HEK293T (cell line): ENCODE measurements around the gene SCGB3A2.

Experiments used
- BHLHE40 ChIP-seq: fragments of 450-650 bp; IDR thresholded peaks from 2 replicates; pipeline ENCODE4 v1.6.1; 2016; ENCODE audit warnings: mild to moderate bottlenecking, moderate library complexity, borderline replicate concordance
- CTBP1 ChIP-seq: fragments of 450-650 bp; IDR thresholded peaks from 2 replicates; pipeline ENCODE4 v1.6.1; 2016; ENCODE audit warnings: borderline replicate concordance
- ELF4 ChIP-seq: fragments of 450-650 bp; IDR thresholded peaks from 2 replicates; pipeline ENCODE4 v1.6.1; 2017; ENCODE audit warnings: antibody characterized with exemption
- FOXA1 ChIP-seq: fragments of 450-650 bp; IDR thresholded peaks from 2 replicates; pipeline ENCODE4 v1.6.1; 2016; ENCODE audit warnings: mild to moderate bottlenecking
- FOXK2 ChIP-seq: fragments of 450-650 bp; IDR thresholded peaks from 2 replicates; pipeline ENCODE4 v1.6.1; 2016; ENCODE audit warnings: mild to moderate bottlenecking
- FOXM1 ChIP-seq: fragments of 450-650 bp; IDR thresholded peaks from 2 replicates; pipeline ENCODE4 v1.6.1; 2017; ENCODE audit warnings: mild to moderate bottlenecking, borderline replicate concordance
- HDGF ChIP-seq: fragments of 450-650 bp; IDR thresholded peaks from 2 replicates; pipeline ENCODE4 v1.6.1; 2017; ENCODE audit warnings: antibody characterized with exemption, borderline replicate concordance
- L3MBTL2 ChIP-seq: fragments of 450-650 bp; conservative IDR thresholded peaks from 2 replicates; pipeline ENCODE4 v1.6.1; 2016; ENCODE audit warnings: mild to moderate bottlenecking
- LEF1 ChIP-seq: fragments of 450-650 bp; IDR thresholded peaks from 2 replicates; pipeline ENCODE4 v1.6.1; 2017; ENCODE audit warnings: mild to moderate bottlenecking, borderline replicate concordance
- NFRKB ChIP-seq: fragments of 450-650 bp; IDR thresholded peaks from 2 replicates; pipeline ENCODE4 v1.6.1; 2016; ENCODE audit warnings: mild to moderate bottlenecking, moderate library complexity
- SP1 ChIP-seq: fragments of 450-650 bp; IDR thresholded peaks from 2 replicates; pipeline ENCODE4 v1.6.1; 2017
- SUZ12 ChIP-seq: fragments of 450-650 bp; IDR thresholded peaks from 2 replicates; pipeline ENCODE4 v1.6.1; 2016; ENCODE audit warnings: mild to moderate bottlenecking
- TF ChIP-seq, protein P1 (sequence below): fragments of 450-650 bp; IDR thresholded peaks from 2 replicates; pipeline ENCODE4 v1.6.1; 2016

DNA sequence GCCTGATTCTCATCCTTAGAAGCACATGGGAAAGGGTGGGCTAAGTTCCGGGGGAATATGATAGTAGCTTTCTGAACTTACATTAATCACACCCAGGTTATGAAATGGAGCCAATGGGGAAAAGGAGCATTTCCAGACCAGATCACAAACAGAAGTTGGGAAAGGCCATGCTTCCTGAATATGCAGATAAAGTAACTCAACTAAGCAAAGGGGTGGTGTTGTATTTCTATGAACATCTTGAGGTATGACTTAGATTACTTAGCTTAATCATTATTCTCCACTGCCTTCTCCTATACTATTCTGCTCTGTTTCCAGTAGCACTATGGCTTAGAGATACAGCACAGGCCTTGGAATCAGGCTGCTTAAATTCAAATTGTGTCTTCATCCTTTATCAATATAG, 17.4 kb downstream of the SCGB3A2 start:
- TF ChIP-seq CTBP1 (no peak), ELF4 (no peak), SUZ12 (no peak), NFRKB (no peak), BHLHE40 (no peak), SP1 (no peak), FOXM1 (no peak), LEF1 (no peak), HDGF (no peak), FOXK2 (no peak), L3MBTL2 (no peak), FOXA1 (no peak)
- TF ChIP-seq, protein P1, sequence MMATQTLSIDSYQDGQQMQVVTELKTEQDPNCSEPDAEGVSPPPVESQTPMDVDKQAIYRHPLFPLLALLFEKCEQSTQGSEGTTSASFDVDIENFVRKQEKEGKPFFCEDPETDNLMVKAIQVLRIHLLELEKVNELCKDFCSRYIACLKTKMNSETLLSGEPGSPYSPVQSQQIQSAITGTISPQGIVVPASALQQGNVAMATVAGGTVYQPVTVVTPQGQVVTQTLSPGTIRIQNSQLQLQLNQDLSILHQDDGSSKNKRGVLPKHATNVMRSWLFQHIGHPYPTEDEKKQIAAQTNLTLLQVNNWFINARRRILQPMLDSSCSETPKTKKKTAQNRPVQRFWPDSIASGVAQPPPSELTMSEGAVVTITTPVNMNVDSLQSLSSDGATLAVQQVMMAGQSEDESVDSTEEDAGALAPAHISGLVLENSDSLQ, result no peak
